Trophoblast cell (in vitro differentiated cells and primary cell): ENCODE results near the gene DLEU7.

ENCODE experiments used
- DNase-seq, 2 donors: peaks; one replicate each; pipeline ENCODE4 v3.0.0-alpha.2; 2016
- H2AFZ ChIP-seq: 2 replicates; pipeline ENCODE4 v1.6.1; 2013; ENCODE audit warnings: low read length, moderate library complexity, mild to moderate bottlenecking; ENCODE audit not compliant: insufficient read depth, poor library complexity
- H2AK5ac ChIP-seq: 2 replicates; pipeline ENCODE4 v1.6.1; 2013; ENCODE audit warnings: mild to moderate bottlenecking, low read length
- H2BK120ac ChIP-seq: 2 replicates; pipeline ENCODE4 v1.6.1; 2013; ENCODE audit warnings: low read length, mild to moderate bottlenecking, moderate library complexity; ENCODE audit not compliant: insufficient read depth, poor library complexity
- H2BK12ac ChIP-seq: 2 replicates; pipeline ENCODE4 v1.6.1; 2013; ENCODE audit warnings: mild to moderate bottlenecking, low read length, moderate library complexity
- H2BK5ac ChIP-seq: 2 replicates; pipeline ENCODE4 v1.6.1; 2013; ENCODE audit warnings: low read length, low read depth, moderate library complexity, mild to moderate bottlenecking; ENCODE audit not compliant: poor library complexity
- H3K14ac ChIP-seq: 2 replicates; pipeline ENCODE4 v1.6.1; 2013; ENCODE audit warnings: mild to moderate bottlenecking, low read length
- H3K18ac ChIP-seq: 2 replicates; pipeline ENCODE4 v1.6.1; 2013; ENCODE audit warnings: mild to moderate bottlenecking, low read length
- H3K23ac ChIP-seq: 2 replicates; pipeline ENCODE4 v1.6.1; 2013; ENCODE audit warnings: low read length
- H3K27ac ChIP-seq: 2 replicates; pipeline ENCODE4 v1.5.1; 2013; ENCODE audit warnings: low read depth, mild to moderate bottlenecking, inconsistent platforms, low read length, moderate library complexity
- H3K27me3 ChIP-seq: 2 replicates; pipeline ENCODE4 v1.6.1; 2013; ENCODE audit warnings: inconsistent platforms, mild to moderate bottlenecking, low read length, moderate library complexity; ENCODE audit not compliant: insufficient read depth
- H3K36me3 ChIP-seq, 2 experiments: 1 replicate in 1 of 2; 2 replicates in 1 of 2; pipeline ENCODE4 v1.6.1; 2013; ENCODE audit warnings: low read length in 2 of 2, mild to moderate bottlenecking in 2 of 2, moderate library complexity in 1 of 2; ENCODE audit not compliant: insufficient read depth in 2 of 2, control insufficient read depth in 1 of 2
- H3K4ac ChIP-seq: 2 replicates; pipeline ENCODE4 v1.6.1; 2013; ENCODE audit warnings: low read depth, mild to moderate bottlenecking, low read length, moderate library complexity
- H3K4me1 ChIP-seq, 2 experiments: 1 replicate in 1 of 2; 2 replicates in 1 of 2; pipeline ENCODE4 v1.6.1; 2013; ENCODE audit warnings: low read length in 2 of 2, mild to moderate bottlenecking in 2 of 2, moderate library complexity in 1 of 2; ENCODE audit not compliant: insufficient read depth in 2 of 2, control insufficient read depth in 1 of 2
- H3K4me2 ChIP-seq: 2 replicates; pipeline ENCODE4 v1.6.1; 2013; ENCODE audit warnings: inconsistent platforms, mild to moderate bottlenecking, low read length, moderate library complexity
- H3K4me3 ChIP-seq: 2 replicates; pipeline ENCODE4 v1.5.1; 2013; ENCODE audit warnings: mild to moderate bottlenecking, low read depth, low read length, inconsistent platforms
- H3K79me1 ChIP-seq: one replicate; pipeline ENCODE4 v1.6.1; 2013; ENCODE audit warnings: low read length
- H3K79me2 ChIP-seq: 2 replicates; pipeline ENCODE4 v1.6.1; 2013; ENCODE audit warnings: low read length, mild to moderate bottlenecking; ENCODE audit not compliant: control insufficient read depth, insufficient read depth, poor library complexity
- H3K9ac ChIP-seq: 2 replicates; pipeline ENCODE4 v1.6.1; 2013; ENCODE audit warnings: mild to moderate bottlenecking, low read length
- H3K9me3 ChIP-seq: 2 replicates; pipeline ENCODE4 v1.6.1; 2013; ENCODE audit warnings: low read depth, mild to moderate bottlenecking, control low read depth, inconsistent platforms, low read length; ENCODE audit not compliant: insufficient read depth
- H4K12ac ChIP-seq: 2 replicates; pipeline ENCODE4 v1.6.1; 2013; ENCODE audit warnings: low read depth, mild to moderate bottlenecking, low read length, moderate library complexity
- H4K8ac ChIP-seq: 2 replicates; pipeline ENCODE4 v1.6.1; 2013; ENCODE audit warnings: low read depth, mild to moderate bottlenecking, low read length, moderate library complexity
- H4K91ac ChIP-seq: one replicate; pipeline ENCODE4 v1.6.1; 2013; ENCODE audit warnings: low read depth, mild to moderate bottlenecking, low read length, moderate library complexity
- WGBS: extraction: QIAGEN DNeasy Blood & Tissue Kit; methylation state at CpG from one replicate; pipeline ENCODE4 v1.1.7; 2013; ENCODE audit warnings: missing lambda C conversion rate; ENCODE audit not compliant: insufficient read length, insufficient coverage; ENCODE audit errors: extremely low coverage; 5-methylcytosine and 5-hydroxymethylcytosine counted together

The DLEU7 gene

GRCh38 chr13:50867637-50867945 is 24.1 kb upstream of the DLEU7 start:
- H3K4me1 ChIP-seq = no peaks in the 10 kb centered on the region
- H2AFZ ChIP-seq = no peak overlapping the region
- H3K79me2 ChIP-seq = no peaks in the 10 kb centered on the region
- WGBS = no CpG with 5 or more reads among the region's 3 CpGs
- H3K23ac ChIP-seq = no peak overlapping the region
- no peak for DNase-seq
- no peak overlapping the region for H2BK5ac ChIP-seq
- H3K79me1 ChIP-seq = no peaks in the 10 kb centered on the region
- no peak overlapping the region for H3K9ac ChIP-seq
- no peak overlapping the region for H4K12ac ChIP-seq
- no peak overlapping the region for H4K8ac ChIP-seq
- no peak overlapping the region for H3K18ac ChIP-seq
- no peak overlapping the region for H2BK12ac ChIP-seq
- no peak overlapping the region for H3K4me3 ChIP-seq
- no peak overlapping the region for H3K4me2 ChIP-seq
- no peaks in the 10 kb centered on the region for H3K36me3 ChIP-seq
- no peak overlapping the region for H4K91ac ChIP-seq
- no peak overlapping the region for H2BK120ac ChIP-seq
- no peak overlapping the region for H3K4ac ChIP-seq
- H3K9me3 ChIP-seq = no peaks in the 10 kb centered on the region
- no peak overlapping the region for H3K27ac ChIP-seq
- H3K14ac ChIP-seq = no peak overlapping the region
- H3K27me3 ChIP-seq = no peaks in the 10 kb centered on the region
- no peak overlapping the region for H2AK5ac ChIP-seq

- Histone ChIP-seq H3K27ac (no peak overlapping the region), H4K12ac (no peak overlapping the region), H2BK5ac (no peak overlapping the region), H3K4me3 (no peak overlapping the region), H3K79me2 (no peaks in the 10 kb centered on the region), H3K14ac (no peak overlapping the region), H4K91ac (no peak overlapping the region), H2AFZ (no peak overlapping the region), H3K18ac (no peak overlapping the region), H3K4ac (no peak overlapping the region), H3K4me1 (no peaks in the 10 kb centered on the region), H3K9ac (no peak overlapping the region), H3K4me2 (no peak overlapping the region), H2AK5ac (no peak overlapping the region), H3K27me3 (no peaks in the 10 kb centered on the region), H3K9me3 (no peaks in the 10 kb centered on the region), H2BK12ac (no peak overlapping the region), H4K8ac (no peak overlapping the region), H3K79me1 (no peaks in the 10 kb centered on the region), H2BK120ac (no peak overlapping the region), H3K23ac (no peak overlapping the region), H3K36me3 (no peaks in the 10 kb centered on the region)
- DNase-seq = no peak
- no CpG with 5 or more reads among the region's 2 CpGs for WGBS
Measured at GRCh38 chr13:50866817-50867636, 23.5 kb upstream of the DLEU7 start.

GRCh38 chr13:50864492-50864891 is 21.0 kb upstream of the DLEU7 start:
- no peak overlapping the region for H3K27ac ChIP-seq
- no peak overlapping the region for H3K4me3 ChIP-seq
- no peak overlapping the region for H2BK12ac ChIP-seq
- H3K4ac ChIP-seq = no peak overlapping the region
- no peak overlapping the region for H3K23ac ChIP-seq
- no peak overlapping the region for H2AK5ac ChIP-seq
- H2BK5ac ChIP-seq = no peak overlapping the region
- H3K4me2 ChIP-seq = no peak overlapping the region
- H2AFZ ChIP-seq = no peak overlapping the region
- H4K91ac ChIP-seq = no peak overlapping the region
- H2BK120ac ChIP-seq = no peak overlapping the region
- H4K8ac ChIP-seq = no peak overlapping the region
- H3K79me1 ChIP-seq = no peaks in the 10 kb centered on the region
- no peak overlapping the region for H3K14ac ChIP-seq
- no peak overlapping the region for H3K9ac ChIP-seq
- no peaks in the 10 kb centered on the region for H3K4me1 ChIP-seq
- no peak for DNase-seq
- no peaks in the 10 kb centered on the region for H3K79me2 ChIP-seq
- no peaks in the 10 kb centered on the region for H3K27me3 ChIP-seq
- no peak overlapping the region for H4K12ac ChIP-seq
- no peak overlapping the region for H3K18ac ChIP-seq
- H3K9me3 ChIP-seq = no peaks in the 10 kb centered on the region
- no CpG with 5 or more reads among the region's 1 CpG for WGBS
- no peaks in the 10 kb centered on the region for H3K36me3 ChIP-seq

GRCh38 chr13:50855681-50856080 is 12.2 kb upstream of the DLEU7 start:
- Histone ChIP-seq H2BK12ac (no peak overlapping the region), H2BK5ac (no peak overlapping the region), H3K14ac (no peak overlapping the region), H4K91ac (no peak overlapping the region), H3K4me3 (no peak overlapping the region), H3K18ac (no peak overlapping the region), H2BK120ac (no peak overlapping the region), H3K27ac (no peak overlapping the region), H2AK5ac (no peak overlapping the region), H3K9ac (no peak overlapping the region), H4K12ac (no peak overlapping the region), H3K23ac (no peak overlapping the region), H3K27me3 (no peaks in the 10 kb centered on the region), H3K4me2 (no peak overlapping the region), H2AFZ (no peak overlapping the region), H3K79me1 (no peaks in the 10 kb centered on the region), H3K4me1 (no peaks in the 10 kb centered on the region), H3K9me3 (no peaks in the 10 kb centered on the region), H3K36me3 (no peaks in the 10 kb centered on the region), H3K79me2 (no peaks in the 10 kb centered on the region), H3K4ac (no peak overlapping the region), H4K8ac (no peak overlapping the region)
- DNase-seq = no peak
- WGBS = no CpG with 5 or more reads among the region's 2 CpGs
